GM21825 (cell line): ENCODE measurements around the gene ACSL1.
"Not testable (repeated sequence)": the region's sequence is repeated elsewhere in the genome, so short reads cannot be mapped to it uniquely, and the experiment has no call there.

ENCODE experiments used
- ATAC-seq: cut with Tn5 transposase; IDR thresholded peaks from one replicate; pipeline ENCODE4 v1.9.1; 2021; ENCODE audit warnings: mild to moderate bottlenecking, moderate library complexity; ENCODE audit not compliant: unreplicated experiment

Gene ACSL1

GRCh38 chr4:184844742-184845141 is 19.0 kb upstream of the ACSL1 start:
- no peak for ATAC-seq

GRCh38 chr4:184843984-184844554 is 18.3 kb upstream of the ACSL1 start:
- ATAC-seq = no peak

DNA sequence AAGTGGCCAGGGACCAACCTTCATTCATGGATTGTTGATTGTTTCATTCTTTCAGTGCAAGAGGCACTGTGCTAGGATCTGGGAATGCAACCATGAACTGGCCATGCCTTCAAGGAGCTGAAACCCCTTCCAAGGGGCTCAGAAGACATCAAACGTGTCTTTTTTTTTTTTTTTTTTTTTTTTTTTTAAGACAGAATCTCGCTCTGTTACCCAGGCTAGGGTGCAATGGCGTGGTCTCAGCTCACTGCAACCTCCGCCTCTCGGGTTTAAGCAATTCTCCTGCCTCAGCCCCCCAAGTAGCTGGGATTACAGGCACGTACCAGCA is 13.3 kb upstream of the ACSL1 start:
- not testable (repeated sequence) for ATAC-seq

DNA sequence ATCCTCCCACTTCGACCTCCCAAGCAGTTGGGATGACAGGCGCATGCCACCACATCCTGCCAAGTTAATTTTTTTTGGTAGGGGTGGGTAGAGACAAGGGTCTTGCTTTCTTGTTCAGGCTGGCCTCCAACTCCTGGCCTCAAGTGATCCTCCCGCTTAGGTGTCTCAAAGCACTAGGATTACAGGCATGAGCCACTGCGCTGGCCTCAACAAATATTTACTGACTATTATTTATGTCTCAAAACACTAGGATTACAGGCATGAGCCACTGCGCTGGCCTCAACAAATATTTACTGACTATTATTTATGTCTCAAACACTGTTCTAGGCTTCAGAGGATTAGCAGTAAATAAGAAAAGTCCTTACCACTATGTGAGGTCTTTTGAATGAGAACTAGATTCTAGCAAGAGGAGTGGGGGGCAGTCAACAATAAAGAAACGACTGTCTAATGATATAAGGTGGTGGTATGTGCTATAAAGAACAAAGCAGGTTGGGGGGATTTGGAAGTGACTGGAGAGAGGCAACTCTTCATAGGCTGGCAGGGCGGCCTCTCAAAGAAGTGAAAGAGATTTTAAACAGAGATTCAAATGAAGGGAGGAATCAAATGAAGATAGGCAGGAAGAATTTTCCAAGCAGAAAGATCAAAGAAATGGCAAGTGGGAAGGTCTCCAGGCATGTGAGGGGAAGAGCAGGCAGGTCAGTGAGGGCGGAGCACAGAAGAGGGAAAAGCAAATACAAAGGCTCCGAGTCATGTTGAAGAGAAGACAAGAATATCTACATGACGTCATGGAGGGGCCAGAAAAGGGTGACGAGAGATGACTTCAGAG is 12.7 kb upstream of the ACSL1 start:
- no peak for ATAC-seq

DNA sequence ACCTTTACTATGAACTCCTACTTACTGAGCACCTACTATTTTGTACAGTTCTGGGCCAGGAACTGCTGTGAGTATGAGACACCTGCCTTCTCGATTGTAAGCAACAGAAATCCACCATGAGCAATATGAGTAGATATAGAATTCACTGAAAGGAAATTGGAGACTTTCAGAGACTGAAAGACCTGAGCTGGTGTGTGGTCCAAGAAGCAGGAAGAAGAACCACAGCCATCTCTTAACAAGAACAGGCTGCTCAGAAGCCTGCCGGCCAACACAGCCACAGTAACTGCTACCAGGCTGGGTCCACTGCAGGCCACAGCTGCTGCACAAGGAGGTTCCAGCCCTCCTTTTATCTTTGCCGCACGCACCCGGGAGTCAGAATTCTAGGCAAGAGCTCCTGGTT is 10.8 kb upstream of the ACSL1 start:
- ATAC-seq = no peak

DNA sequence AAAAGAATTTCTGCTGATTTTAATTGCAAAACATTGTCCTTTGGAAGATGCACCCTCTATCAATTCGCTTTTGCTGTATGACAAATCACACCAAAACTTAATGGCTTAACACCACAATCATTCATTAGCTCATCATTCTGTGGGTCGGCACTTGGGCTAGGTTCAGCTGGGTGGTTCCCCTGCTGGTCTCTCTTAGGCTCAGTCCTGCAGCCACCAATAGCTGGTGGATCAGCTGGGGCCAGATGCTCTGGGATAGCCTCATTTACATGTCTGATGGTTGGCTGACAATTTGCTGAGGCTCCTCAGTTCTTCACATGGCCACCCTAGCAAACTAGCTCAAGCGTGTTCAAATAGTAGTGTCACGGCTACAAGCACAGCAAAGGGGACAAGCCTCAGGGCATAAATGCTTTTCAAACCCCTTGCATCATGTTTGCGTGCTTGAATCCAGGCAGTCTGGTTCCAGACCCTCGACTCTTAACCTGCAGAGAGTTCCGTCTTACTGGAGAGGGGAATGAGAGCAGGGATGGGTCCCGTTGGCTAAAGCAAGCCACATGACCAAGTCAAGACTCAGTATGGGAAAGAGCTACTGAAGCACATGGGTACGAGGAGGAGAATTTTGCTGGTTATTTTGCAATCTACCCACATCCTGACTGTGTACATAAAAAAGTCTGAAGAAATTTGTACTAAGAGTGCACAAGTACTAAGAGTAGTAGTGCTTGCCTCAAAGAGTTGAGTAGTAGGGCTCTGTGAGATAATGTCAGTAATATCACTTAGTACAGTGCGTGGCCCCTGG is 7.5 kb upstream of the ACSL1 start:
- no peak for ATAC-seq

DNA sequence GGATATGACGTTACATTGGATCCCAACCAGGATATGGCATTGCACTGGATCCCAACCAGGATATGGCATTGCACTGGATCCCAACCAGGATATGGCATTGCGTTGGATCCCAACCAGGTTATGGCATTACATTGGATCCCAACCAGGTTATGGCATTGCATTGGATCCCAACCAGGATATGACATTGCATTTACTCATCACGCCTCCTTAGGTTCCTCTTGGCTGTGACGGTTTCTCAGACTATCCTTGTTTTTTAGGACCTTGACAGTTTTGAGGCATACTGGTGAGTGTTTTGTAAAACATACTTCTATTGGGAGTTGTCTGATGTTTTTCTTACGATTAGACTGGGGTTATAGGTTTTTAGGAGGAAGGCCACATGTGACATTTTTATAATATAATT is 5.4 kb upstream of the ACSL1 start:
- no peak for ATAC-seq

DNA sequence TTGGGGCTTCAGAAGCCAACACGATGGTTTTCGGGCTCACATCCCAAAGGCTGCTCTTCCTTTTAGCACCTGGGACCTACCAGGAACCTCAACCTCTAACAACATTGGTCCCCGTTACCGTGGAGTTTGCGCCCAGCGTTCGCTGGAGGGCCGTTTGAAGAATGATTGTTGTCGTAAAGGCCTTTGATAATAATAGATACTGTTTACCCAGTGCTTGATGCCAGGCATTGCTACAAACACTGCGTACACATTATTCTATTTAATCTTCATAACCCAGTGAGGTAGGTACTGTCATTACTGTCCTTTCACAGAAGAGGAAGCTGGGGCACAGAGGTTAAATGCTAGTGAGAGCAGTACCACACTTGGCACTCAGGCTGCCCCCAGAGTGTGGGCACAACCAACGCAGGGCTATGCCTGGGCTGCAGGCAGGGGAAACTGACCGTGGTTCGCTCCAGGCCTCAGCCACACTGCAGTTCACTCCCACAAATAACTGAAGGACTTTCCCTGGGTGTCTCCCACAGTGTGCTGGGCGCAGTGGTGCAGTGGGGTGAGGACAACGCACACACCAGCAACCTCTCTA is 1.0 kb upstream of the ACSL1 start:
- no peak for ATAC-seq

GRCh38 chr4:184825141-184825895 is 450 bp downstream of the ACSL1 start:
- peak; percentile 8 for ATAC-seq

GRCh38 chr4:184824776-184825084 is 1.0 kb downstream of the ACSL1 start:
- ATAC-seq = no peak

DNA sequence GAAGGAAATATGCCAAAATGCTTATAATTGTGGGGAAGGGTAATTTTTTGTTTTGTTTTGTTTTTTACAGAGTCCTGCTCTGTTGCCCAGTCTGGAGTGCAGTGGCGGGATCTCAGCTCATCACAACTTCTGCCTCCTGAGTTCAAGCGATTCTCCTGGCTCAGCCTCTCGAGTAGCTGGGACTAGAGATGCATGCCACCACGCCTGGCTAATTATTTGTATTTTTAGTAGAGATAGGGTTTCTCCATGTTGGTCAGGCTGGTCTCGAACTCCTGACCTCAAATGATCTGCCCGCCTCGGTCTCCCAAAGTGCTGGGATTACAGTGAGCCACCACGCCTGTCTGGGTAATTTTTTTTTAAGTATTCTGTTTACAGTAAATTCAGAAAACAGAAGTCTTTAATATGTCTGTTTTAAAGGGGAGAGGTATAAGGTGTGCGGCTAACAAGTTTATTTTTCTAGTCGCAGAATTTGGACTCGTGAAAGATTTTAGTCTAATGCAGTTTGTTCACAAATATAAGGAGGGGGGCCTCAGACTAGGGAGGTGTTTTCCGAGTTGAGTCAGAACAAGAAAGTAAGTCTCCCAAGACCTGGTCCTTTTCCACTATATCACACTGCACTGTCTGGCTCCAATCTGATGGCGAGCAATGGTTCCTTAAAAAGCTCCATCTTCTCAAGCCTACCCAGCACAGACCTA is 1.5 kb downstream of the ACSL1 start:
- no peak for ATAC-seq

DNA sequence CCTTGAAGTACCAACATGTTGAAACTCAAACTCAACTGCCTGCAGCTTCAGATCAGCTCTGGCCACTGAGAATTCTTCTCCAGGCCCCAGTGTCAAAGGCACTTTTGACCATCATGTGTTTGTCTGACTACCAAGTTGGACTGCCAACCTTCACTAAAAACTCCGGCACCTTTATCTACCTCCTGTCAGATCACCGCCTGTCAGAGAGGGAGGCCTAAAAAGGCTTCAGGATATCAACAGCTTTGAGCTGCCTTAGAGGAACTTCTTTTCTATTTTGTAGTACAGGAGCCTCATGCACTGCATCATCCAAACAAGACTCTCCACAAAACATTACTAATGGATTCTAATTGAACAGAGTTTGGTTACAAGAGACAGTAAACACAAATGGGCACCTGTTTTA is 2.8 kb downstream of the ACSL1 start:
- no peak for ATAC-seq

DNA sequence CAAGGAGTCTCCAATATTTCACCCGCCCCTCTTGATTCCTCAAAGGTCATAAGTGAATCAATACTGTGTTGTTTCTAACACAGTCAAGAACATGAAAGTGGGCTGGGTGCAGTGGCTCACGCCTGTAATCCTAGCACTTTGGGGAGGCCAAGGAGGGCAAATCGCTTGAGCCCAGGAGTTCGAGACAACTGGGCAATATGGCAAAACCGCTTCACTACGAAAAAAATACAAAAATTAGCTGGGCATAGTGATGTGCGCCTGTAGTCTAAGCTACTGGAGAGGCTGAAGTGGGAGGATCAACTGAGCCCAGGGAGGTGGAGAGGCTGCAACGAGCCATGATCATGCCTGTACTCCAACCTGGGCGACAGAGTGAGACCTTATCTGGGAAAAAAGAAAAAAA is 3.4 kb downstream of the ACSL1 start:
- ATAC-seq = no peak

DNA sequence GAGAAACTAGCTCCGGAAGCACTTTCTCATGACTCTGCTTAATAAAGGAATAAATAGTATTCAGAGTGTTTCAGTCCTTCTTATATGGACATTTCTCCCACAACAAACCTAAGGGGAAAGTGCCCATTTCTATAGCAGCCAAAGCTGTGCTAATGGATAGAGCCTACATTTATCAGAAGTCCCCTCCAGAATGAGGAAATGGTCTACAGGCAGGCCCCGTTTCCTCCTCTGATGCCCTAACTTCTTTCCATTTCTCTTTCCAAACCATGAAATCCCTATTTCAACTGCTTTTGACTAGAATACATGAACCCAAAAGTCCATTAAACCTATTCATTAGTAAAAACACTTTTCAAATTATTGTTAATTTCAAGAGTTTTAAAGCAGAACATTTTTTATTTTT is 4.5 kb downstream of the ACSL1 start:
- ATAC-seq = no peak

DNA sequence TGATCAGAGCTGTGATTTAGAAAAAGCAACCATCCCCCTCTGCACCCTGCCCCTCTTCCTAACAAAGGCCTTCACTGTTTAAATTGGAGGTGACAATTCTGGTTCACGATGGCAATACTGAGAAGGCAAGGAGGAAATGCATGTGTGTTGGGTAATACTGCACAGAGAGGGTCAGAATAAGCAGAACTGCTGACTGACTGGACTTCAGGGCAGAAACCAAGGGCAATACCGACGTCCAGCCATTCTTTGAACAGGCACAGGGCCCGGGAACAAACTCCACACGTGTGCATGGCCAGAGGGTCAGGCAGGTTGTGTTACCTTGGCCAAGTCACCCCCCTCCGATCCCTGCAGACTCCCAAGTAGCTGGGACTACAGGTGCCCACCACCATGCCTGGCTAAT is 6.0 kb downstream of the ACSL1 start:
- ATAC-seq = no peak

- ATAC-seq = no peak
These were observed 7.6 kb downstream of the ACSL1 start for GRCh38 chr4:184818216-184818564.

- no peak for ATAC-seq
These were observed 8.1 kb downstream of the ACSL1 start for GRCh38 chr4:184817494-184818215.

GRCh38 chr4:184816962-184817361 is 8.8 kb downstream of the ACSL1 start:
- no peak for ATAC-seq

GRCh38 chr4:184815046-184815877 is 10.5 kb downstream of the ACSL1 start:
- ATAC-seq = peak; percentile 75
